ENCODE measurements around the gene RAPGEF4.
A peak's percentile ranks its signal among the peaks of the same experiment; 100 is the strongest.

RAPGEF4 gene

DNA sequence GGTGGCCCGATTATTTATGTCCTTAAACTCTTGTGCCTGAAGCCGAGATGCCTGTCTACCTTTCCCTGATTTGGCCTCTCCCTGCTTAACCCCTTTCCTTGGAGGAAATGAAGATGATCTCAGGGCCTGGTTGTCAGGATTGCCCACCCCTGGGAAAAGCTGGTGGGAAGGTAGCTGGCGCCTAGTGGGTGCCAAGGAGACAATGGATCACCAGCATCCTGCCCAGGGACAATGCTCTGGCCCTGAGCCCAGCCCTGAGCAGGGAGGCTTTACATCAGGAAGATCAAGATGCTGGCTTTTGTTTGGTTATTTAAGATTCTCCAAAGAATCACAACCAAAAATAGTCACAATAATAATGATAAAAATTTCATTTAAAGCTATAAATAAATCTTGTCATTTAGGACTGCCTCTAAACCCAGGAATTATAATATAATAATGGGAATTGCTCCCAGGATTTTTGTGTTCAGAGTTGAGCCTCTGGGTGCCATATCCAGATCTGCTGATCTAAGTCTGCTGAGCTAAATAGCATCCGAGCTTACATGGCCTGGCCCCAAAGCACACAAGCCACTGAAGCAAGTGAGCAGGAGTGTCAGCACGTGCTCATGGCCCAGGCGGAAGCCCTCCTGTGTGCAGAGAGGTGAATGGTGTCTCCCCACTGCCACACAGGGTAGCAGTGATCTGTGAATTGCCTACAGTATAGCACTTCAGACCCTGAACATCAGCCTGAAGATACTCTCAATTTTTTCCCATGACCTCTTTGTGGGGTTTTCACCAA lies 282.2 kb downstream of the RAPGEF4 start:
- no peaks in the 10 kb centered on the region for H3K27me3 ChIP-seq
- TF ChIP-seq, protein P1, sequence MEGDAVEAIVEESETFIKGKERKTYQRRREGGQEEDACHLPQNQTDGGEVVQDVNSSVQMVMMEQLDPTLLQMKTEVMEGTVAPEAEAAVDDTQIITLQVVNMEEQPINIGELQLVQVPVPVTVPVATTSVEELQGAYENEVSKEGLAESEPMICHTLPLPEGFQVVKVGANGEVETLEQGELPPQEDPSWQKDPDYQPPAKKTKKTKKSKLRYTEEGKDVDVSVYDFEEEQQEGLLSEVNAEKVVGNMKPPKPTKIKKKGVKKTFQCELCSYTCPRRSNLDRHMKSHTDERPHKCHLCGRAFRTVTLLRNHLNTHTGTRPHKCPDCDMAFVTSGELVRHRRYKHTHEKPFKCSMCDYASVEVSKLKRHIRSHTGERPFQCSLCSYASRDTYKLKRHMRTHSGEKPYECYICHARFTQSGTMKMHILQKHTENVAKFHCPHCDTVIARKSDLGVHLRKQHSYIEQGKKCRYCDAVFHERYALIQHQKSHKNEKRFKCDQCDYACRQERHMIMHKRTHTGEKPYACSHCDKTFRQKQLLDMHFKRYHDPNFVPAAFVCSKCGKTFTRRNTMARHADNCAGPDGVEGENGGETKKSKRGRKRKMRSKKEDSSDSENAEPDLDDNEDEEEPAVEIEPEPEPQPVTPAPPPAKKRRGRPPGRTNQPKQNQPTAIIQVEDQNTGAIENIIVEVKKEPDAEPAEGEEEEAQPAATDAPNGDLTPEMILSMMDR (IDR thresholded peaks at IDR 0.05; ENCODE audit: low read depth, low read length), result no peak
- no peaks in the 10 kb centered on the region for H3K9me3 ChIP-seq
- H3K4me1 ChIP-seq, result no peaks in the 10 kb centered on the region
- no peak overlapping the region for H3K4me3 ChIP-seq (ENCODE audit: low read depth, low read length)
- no peak for DNase-seq
- no peaks in the 10 kb centered on the region for H3K36me3 ChIP-seq

DNA sequence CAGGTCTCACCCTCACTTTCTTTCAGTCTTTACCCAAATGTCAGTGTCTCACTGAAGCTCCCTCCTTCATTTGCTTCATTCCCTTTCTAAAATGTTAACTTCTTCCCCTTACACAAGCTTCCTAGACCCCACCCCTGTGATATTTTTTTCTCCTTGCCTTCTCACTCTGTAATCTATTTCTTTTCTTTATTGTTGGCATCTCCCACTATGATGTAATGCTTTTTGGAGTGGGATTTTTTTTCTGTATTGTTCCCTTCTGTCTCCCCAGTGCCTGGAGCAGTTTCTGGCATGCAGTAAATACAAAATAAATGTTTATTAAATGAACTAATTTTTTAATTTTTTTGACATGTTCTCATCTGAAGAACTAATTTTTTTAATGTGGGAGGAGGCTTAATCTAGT lies 284.1 kb downstream of the RAPGEF4 start:
- Histone ChIP-seq H3K9me3 (no peaks in the 10 kb centered on the region), H3K4me3 (ENCODE audit: low read depth, low read length) (no peak overlapping the region), H3K36me3 (no peaks in the 10 kb centered on the region), H3K27me3 (no peaks in the 10 kb centered on the region), H3K4me1 (no peaks in the 10 kb centered on the region)
- TF ChIP-seq, protein P1 (IDR thresholded peaks at IDR 0.05; ENCODE audit: low read depth, low read length), result no peak
- DNase-seq, result no peak

DNA sequence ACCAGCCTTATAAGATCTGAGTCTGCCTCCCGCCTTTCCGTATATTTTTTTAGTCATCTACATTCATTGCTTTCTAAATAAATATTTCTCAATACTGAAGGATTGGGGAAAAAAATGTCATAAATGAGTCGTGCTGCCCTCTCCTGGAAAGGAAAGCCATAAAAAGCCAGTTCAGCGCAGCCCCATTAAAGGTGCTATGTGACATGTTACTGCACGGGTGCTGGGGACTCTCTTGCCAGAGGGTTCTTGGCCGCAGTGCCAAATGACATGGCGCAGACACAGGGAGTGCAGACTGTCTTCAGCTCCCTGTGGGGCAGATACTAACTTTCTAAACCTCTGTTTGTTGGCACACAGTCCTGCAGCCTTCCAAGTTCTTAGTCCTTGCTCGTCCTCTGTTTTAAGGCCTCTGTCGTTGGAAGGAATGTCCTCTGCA lies 286.3 kb downstream of the RAPGEF4 start:
- Histone ChIP-seq H3K36me3 (no peaks in the 10 kb centered on the region), H3K27me3 (no peaks in the 10 kb centered on the region), H3K4me3 (ENCODE audit: low read depth, low read length) (no peak overlapping the region), H3K4me1 (no peaks in the 10 kb centered on the region), H3K9me3 (no peaks in the 10 kb centered on the region)
- TF ChIP-seq, protein P1 (IDR thresholded peaks at IDR 0.05; ENCODE audit: low read depth, low read length), result peak; percentile 40
- DNase-seq, result peak; percentile 21

DNA sequence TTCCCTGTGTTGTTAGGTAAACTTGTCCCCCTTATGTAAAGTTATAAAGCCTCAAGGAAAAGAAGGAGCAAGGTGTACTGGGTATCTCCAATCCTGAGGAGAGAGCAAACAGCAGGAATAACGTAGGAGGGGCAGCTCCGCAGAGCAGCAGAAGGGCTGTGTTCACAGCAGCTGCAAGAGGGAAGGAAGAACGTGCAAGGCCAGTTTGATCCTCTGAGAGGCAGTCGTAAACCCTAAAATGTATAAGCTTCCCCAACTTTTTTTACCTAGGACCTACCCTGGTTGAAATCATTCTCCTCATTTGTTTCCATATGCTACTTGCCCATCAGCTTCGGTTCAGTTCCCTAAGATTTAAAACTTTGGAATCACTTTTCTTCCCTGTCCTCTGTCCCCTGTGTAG lies 288.1 kb downstream of the RAPGEF4 start:
- DNase-seq, result no peak
- no peaks in the 10 kb centered on the region for H3K27me3 ChIP-seq
- no peaks in the 10 kb centered on the region for H3K9me3 ChIP-seq
- no peak overlapping the region for H3K4me3 ChIP-seq (ENCODE audit: low read depth, low read length)
- H3K4me1 ChIP-seq, result no peaks in the 10 kb centered on the region
- H3K36me3 ChIP-seq, result no peaks in the 10 kb centered on the region
- TF ChIP-seq, protein P1 (IDR thresholded peaks at IDR 0.05; ENCODE audit: low read depth, low read length), result no peak

DNA sequence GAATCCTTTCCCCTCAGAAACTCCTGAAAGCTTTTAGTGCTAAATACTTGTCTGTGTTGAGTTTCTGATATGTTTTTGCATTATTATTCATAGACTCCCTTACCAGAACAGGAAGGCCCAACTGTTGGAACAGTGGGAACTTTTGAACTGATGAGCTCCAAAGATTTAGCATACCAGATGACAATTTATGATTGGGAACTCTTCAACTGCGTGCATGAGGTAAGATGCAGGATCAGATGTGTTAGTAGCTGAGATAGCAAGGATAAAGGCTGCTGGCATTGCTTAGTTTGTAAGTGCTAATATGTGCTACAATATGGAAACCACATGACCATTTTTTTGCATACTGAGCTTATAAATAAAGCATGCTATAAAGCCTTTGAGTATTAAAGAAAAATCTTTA lies 290.8 kb downstream of the RAPGEF4 start:
- Histone ChIP-seq H3K4me3 (ENCODE audit: low read depth, low read length) (no peak overlapping the region), H3K27me3 (no peaks in the 10 kb centered on the region), H3K4me1 (no peaks in the 10 kb centered on the region), H3K36me3 (no peaks in the 10 kb centered on the region), H3K9me3 (no peaks in the 10 kb centered on the region)
- TF ChIP-seq, protein P1 (IDR thresholded peaks at IDR 0.05; ENCODE audit: low read depth, low read length), result no peak
- DNase-seq, result no peak

Measured in BE2C (cell line).